DMS53 (cell line): ENCODE data around the gene SCRN1.
A peak's percentile ranks its signal among the peaks of the same experiment; 100 is the strongest.
"Not testable (repeated sequence)": the region's sequence is repeated elsewhere in the genome, so short reads cannot be mapped to it uniquely, and the experiment has no call there.

ENCODE experiments used
- DNase-seq: peaks from one replicate; lab custom pipeline; 2025; lab: John Stamatoyannopoulos, UW

Gene SCRN1

DNA sequence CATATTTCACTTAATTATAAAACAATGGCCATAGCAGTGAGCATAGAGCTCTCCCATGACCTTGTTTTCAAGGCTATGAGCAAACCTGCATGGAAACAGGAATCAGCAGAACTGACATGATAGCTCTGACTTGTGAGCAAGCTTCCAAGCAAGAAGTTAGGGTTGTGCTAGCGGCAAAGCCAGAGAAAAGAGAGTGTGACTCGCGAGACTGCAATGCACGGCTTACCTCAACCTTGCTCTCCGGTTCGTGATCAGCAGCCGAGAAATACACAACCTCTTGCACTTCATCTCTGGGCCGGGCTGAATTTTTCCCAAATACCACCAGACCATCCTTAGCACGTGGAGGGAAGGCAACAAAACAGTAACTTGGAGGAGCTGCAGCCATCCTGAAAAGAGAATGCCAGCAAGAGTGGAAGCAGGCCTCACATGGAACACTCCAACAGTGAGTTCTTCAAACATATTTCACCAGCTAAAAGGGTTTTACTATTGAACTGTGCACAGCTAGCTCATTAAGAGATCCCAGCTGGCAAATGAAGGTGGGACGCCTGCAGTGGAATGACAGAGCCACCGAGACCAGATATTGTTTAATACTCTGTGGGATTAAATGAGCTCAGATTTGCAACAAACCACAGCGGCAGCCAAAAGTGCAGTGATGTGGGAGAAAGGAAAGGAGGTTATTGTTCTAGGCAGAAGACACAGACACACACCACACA lies 20.8 kb downstream of the SCRN1 start:
- no peak for DNase-seq

DNA sequence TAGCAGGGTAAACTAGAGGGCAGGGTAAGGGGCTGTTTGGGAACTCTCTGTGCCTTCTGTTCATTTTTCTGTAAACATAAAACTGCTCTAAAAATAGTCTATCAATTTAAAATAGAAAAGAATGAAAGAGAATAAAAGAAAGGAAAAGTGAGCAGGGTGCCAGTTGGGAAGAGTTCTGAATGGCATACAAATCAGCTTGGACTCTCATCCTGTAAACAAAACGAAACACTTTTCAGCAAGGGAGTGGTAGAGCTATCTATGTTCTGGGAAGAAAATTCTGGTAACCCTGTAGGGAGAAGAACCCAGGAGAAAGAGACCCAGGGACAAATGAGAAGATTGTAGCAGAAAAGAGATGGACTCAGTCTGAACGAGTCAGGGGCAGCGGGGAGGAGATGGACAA lies 24.6 kb downstream of the SCRN1 start:
- no peak for DNase-seq

DNA sequence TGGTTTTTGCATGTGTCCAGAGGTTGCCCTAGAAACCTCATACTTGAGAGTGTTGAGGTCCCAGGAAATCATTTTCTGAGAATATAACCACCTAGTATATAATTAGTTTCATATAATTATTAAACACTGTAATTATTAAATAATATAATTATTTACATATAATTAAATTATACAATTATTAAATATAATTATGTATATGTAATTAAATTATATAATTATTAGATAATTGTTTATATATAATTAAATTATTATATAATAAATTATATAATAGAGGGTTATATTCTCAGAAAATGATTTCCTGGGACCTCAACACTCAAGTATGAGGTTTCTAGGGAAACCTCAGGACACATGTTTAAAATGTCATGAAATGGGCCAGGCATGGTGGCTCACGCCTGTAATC lies 27.6 kb downstream of the SCRN1 start:
- no peak for DNase-seq

DNA sequence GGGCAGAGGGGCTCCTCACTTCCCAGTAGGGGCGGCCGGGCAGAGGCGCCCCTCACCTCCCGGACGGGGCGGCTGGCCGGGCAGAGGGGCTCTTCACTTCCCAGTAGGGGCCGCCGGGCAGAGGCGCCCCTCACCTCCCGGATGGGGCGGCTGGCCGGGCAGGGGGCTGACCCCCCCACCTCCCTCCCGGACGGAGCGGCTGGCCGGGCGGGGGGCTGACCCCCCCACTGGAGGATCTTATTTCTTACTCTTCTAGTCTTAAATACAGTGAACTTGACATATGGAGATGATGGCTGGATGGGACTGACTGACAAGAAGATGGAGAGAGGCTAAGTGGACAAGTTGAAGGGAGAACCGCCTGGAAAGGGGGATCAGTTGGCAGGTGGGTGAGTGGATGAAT lies 28.0 kb downstream of the SCRN1 start:
- DNase-seq: not testable (repeated sequence)

DNA sequence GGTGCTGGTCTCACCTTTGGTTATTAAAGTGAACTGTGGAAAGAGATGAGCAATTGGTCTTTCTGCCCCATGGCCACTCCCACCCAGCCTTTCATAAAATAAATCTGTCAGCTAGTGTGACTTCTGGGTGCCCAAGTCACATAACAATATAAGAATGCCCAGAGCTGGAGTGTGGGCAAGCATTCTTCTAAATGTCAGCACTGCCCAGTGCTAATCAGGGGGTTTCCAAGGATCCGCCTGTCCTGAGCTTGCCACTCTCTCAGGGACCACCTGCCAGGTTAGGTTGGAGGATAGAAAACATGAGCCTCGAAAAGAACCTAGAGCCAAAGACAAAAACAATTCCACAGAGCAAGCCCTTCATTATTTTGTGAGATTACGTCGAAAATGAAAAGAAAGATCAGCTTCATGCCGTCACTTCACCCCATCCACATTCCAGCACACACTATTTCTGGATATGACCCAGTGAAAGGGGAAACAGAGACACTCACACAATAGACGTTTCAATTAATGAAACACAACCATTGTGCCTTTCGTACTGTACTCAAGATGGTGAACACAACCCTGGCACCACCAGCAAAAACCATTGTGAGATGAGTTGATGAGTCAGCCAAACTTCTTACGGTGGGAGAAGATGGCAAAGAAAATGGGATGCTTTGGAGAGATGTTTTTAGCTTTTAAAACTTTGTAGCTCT lies 30.8 kb downstream of the SCRN1 start:
- DNase-seq: no peak

DNA sequence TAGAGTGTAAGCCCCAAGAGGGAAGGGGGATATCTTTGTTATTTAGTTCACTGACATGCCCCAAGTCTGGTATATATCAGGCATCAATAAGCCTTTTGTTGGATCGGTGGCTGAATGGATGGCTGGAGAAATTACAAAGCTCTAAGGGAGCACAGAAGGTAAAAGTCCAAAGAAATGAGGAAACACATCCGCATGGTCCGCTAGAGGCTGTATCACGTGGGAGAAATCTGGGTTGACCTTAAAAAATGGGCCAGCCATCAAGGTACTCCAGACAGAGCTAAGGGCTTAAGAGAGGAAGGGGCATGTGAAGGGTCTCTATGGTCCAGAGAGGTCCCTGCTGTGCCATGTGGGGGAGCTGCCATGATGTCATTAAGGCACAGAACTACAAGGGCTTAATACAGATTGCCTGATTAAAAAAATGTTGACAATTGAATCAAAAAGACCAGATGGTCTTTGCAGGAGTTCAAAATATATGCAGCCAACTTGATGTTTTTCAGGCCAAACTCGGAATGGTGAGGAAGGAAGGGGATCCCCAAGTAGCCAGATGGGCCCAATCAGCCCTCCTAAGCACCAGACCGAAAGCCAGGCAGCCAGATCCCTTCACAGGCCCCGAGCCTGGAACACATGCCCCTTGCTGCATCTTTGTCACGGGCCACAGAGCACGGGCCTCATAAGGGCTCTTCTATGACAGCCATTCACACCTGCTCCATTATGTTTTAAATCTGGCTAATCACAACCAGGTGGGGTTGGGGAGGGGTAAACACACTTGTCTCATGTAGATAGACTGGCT lies 31.9 kb downstream of the SCRN1 start:
- peak; percentile 83 for DNase-seq

DNA sequence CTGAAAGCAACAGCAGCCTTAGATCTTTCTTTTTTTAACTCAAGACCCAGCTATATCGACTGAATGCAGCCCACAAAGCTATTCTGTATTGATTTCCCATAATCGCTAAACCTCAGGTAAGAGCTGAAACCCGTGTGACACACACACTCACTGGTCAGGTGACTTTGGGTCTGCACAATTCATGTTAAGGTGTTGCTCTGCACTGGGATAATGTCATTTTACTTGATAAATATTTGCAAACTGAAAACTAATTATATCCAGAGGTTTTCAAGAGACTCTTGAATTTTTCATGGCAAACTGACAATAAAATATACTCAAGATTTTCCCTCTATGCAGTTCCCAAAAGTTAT lies 33.1 kb downstream of the SCRN1 start:
- no peak for DNase-seq

DNA sequence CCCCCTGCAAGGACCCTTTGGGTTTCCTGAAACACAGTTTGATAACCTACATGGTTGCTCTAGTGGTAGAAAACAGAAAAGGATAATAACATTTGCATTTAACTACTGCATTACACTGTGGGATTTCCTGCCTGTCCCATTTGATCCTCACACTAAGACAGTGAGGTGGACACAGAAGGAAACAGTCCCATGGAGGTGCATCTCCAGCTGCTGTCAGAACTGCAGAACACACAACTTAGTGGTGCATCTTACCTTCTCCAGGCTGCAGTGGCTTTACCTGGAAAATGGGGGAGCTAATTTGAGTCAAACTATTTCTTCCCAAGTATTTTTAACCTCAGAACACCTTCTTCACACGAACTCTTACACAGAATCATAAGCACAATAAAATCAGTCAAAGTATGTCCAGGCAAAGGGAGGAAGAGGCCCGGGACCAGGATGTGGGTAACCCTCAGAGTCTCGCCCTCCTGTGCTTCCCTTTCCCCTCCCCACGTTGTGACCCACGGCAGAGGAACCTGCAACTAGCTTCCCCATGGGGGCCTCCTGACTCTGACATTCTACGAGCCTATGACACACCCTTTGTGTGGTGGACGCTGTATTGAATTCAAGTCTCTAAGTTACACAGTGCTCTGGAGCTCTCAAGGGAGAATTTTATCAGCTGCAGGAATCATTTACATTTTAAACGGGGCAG lies 33.7 kb downstream of the SCRN1 start:
- DNase-seq: no peak

DNA sequence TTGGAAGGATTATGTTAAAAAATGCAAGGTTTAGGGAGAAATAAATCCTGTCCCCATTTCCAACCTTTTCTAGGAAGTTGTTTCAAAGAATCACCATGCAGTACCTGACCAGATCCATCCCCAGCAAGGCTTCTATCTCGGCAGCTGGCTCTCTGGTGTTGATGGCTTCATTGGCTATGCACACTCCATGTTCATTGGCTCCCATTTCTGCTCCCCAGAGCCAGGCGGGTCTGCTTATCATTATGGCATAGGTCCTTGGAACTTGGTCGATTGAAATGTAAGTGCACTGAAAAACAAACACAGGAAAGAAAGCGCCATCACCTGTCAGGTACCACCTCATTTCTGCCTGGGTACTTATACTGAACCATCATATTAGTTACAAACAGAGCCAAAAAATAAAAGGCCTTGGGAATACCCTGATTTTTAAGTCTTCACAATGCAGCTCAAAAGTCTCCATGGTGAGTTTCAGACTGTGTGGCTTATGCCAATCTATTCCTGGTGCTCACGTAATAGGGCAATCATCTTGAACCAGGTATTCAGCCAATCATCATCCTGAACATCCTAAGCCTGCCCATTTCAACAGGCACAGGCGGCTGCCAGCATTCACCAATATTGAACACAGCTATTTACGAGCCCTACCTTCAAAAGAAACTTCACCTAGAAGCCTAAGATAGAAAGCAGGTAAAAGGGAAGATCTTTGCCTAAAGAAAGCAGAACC lies 34.4 kb downstream of the SCRN1 start:
- DNase-seq: no peak

DNA sequence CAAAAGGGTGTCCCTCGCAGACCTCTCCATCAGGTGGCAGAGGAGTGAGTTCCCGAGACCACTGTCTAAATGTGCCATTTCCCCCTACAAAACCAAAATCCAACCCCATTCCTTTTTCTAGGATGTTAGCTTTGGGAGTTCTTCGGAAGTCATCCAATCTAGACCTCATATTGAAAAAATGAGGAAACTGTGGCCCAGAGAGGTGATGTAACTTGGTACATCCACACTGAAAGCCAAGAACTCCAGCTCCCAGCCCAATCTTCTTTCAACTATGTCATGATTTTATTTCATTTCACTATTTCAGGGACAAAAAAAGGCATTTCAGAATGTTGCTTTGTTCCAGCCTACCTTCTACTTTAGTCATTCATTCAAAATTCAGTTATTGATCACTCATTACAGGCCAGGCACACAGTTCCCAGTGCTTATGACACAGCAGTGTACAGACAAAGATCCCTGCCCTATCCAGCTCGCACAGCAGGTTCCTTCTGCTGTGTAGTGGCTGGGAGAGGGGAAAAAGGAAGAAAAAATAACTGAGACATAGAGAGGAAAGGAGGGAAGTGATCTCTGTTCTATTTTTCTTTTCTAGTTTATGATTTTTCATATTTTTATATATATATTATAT lies 35.8 kb downstream of the SCRN1 start:
- no peak for DNase-seq

DNA sequence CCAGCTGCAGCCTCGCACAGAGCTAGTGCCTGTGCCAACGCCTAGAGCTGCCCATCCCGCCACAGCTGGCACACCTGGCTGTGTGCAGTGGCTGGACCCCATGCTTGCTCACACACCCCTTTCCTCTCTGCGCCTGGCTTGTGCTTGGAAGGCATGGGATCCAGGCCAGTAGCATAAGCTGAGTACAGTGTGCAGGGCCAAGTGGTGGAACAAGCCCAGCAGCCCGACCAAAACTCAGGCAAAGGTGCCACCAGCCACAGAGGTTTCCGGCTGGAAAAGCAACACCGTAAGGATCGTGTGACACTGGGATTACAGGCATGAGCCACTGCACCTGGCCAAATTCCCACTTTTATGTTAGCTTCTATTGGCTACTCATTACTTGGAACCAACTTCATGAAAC lies 38.4 kb downstream of the SCRN1 start:
- DNase-seq: no peak

DNA sequence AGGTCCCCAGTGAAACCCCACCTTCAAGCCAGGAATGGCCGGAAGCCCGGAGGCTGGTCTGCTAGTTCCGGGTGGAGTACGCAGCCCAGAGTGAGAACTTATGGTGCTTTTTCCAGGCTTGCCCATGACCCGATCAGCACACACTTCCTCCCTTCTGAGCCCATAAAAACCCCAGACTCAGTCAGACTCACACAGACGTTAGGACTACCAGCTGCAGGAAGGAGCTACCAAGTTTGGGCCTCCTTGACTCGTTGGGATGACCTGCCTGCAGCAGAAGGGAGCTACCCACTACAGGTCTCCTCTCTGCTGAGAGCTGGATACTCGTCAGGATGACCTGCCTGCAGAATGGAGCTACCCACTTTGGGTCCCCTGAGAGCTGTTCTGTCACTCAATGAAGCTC lies 39.1 kb downstream of the SCRN1 start:
- peak; percentile 16 for DNase-seq

DNA sequence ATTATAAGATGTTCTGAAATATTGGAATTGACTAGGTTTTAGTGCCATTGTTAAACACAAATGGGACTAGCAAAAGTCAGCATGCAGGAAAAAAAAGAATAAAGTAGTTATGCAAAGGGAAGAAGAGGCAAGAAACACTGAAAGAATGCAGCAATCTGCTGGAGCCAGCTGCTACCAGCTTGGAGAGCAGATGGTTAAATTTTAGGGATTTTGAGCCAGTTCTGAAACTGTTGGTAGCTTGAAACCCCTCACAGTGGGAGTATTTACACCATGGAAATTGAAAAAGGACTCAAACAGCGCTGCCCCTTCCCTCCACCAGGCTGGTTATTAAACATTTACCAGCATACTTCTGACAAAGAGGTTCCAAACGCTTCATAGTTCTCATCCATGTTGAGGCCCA lies 41.0 kb downstream of the SCRN1 start:
- no peak for DNase-seq

DNA sequence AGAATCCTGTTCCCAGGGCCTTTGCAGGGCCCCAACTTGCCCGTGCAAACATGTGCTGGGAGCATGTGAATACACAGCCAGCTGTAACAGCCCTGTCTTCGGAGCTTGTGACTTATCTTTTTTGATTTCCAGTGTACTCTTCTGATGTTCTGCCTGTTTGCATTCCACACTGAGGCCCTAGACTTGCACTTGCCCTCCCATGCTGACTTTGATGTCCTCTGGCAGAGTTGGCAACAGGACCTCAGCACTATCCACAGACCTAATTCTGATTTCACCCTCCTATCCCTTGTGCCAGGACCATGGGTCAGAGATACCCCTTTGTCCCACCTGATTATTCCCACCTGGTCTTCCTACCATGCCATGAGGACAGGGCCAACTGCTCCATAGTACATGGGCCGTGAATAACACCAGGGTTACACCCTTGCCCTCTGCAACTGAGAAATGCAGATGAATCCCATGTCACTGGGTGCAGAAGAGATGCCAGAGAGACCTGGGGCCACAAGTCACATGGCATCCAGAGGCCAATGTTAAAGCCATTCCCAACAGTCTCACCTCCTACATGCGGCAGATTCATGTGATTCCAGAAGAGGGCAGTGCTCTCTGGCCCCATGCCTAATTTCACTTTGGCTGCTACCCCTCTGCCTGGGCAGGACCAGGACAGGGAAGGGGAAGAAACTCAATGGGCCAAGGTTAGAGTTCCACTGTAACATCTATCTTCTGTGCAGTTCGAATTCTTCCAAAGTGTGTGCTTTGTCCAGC lies 43.0 kb downstream of the SCRN1 start:
- peak; percentile 66 for DNase-seq

DNA sequence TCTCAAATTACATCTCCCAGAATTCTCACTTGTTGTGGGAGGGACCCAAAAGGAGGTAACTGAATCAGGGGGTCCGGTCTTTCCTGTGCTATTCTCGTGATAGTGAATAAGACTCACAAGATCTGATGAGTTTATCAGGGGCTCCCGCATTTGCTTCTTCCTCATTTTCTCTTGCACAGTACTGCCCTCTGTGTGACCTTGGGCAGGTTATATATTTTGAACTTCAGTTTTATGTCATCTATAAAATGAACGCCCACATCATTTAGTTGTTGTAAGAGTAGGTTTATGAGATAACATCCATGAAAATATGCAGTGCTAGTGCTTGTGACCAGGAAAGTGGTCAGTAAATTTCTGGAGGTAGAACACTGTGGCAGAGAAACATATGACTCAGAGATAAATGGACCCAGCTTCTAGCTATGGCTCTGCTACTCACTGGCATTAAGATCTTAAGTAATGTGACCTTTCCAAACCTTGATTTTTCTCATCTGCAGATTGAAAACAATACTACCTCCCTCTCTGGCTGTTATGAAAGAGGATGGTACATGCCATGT lies 44.3 kb downstream of the SCRN1 start:
- DNase-seq: no peak

DNA sequence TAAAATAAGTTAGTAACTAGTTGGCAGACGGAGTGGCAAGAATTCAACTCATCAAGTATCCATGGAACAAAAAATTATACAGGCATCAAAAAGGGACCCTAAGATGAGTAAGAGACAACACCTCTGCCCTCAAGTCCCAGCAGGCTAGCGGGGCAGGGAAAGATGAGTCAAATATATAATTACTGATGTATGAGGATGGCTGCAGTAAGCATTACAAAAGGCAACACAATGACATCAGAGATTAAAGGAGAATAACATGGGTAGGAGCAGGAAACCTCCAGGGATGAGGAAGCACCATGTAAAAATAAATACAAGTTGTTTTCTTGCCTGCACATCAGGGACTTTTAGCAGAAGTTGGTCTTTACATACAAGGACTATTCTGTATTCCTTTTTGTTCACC lies 49.4 kb downstream of the SCRN1 start:
- DNase-seq: peak; percentile 26

DNA sequence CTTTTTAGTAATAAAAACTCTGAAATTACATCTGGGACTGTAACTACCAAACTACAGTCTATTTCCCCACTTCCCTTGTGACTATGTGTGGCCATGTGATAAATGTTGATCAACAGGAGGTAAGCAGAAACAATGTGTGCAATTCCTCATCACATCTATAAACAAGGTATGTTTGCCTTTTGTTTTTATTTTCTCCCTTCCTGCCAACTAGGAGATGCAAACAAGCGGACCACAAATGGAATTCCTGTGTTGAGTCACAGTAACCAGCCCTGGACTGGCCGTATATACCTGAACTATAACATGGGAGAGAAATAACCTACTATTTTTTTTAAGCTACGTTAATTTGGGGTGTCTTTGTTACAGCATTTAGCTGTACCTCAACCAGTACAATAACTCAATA lies 52.5 kb downstream of the SCRN1 start:
- no peak for DNase-seq

DNA sequence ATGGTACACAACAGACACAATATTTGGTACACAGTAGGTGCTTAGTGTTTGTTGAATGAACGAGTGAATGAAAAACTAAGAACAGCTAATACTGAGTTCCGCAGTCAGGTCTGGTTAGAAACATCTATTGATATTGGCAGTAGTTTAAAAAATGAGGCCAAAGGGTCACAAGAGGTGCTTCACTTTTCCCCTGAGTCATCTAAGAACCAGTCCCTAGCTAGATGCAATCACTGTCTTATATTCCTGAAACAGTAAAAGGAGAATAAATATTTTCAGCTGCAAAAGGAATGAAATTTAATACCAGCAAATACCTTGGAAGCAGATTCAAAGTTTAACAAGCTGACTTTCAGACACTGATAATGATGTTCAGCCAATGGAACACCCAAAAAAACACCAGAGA lies 54.5 kb downstream of the SCRN1 start:
- no peak for DNase-seq

DNA sequence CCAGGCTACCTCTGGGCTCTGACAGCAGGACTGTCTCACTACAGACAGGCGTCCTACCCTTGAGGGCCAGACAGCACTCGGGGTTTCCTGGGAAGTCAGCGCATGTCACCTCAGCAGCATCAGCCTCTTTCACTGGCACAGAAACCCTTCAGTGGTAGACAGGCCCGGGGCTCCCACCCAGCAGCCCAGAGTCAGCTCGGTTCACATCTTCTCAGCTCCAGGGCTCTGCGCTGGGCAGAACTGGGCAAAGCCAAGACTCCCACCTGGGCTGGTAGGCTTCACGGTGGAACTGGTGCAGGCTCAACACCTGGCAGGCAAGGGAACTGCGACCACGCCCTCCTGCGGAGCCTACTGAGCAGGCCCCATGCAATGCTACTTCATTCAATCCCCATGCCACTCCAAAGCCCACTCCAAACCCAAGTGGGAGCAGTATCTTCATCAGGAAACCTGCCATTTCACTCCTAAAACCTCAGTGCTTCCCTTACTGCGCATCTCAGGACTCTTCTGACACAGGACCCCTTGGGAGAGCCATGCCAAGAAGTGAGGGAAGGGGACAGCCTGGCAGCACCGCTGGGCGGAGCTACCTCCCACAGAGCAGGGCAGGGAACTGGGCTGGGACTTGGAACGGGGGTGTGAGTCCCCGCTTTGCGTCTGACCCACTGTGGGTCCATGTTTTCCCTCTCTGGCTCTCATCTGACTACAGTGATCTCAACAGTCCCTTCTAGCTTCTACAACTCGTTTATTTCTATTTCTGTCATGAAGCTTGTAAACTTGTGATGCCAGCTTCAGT lies 60.4 kb downstream of the SCRN1 start:
- DNase-seq: no peak

DNA sequence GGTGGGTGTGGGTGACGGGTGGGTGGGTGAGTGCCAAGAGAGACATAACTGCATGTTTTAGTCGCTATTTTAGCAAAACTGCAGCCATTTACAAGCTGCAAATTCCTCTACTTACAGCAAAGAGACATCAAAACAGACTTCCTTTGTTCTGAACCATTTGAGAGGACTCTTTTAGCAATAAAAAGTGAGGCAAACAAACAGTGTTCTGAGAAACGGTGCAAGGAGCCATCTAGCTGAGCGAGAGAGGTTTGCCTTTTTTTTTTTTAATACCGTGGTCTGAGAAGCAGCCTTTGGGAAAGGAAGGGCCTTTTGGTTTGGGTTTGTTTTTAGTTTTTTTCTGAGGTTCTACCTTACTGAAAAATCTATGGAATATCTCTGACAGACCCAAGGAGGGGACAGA lies 62.9 kb downstream of the SCRN1 start:
- no peak for DNase-seq
